HepG2 (cell line): Measurements from ENCODE around the gene ADGRG6. TPM values are rescaled to one million over a fixed set of nuclear protein-coding genes. Genes with fewer than 3 reads are reported as not detected.
A peak's percentile ranks its signal among the peaks of the same experiment; 100 is the strongest.

ENCODE experiments used
- DNMT3B ChIP-seq: conservative IDR thresholded peaks from 2 replicates; pipeline ENCODE4 v1.6.1; 2016; ENCODE audit warnings: missing biosample characterization, control low read depth
- HNF1A ChIP-seq, 2 experiments: sonication (generic) in 1 of 2; formaldehyde crosslinking in 1 of 2; IDR thresholded peaks; 2 replicates each; pipeline versions ENCODE4 v1.4.0 to v1.6.1; 2016 to 2020; ENCODE audit warnings: borderline replicate concordance in 1 of 2, low read depth in 1 of 2, mild to moderate bottlenecking in 1 of 2, missing genetic modification reagents in 1 of 2
- RARA ChIP-seq: IDR thresholded peaks from 2 replicates; pipeline ENCODE4 v1.6.1; 2016; ENCODE audit warnings: missing genetic modification reagents, missing compliant biosample characterization
- RERE ChIP-seq: IDR thresholded peaks from 2 replicates; pipeline ENCODE4 v1.6.1; 2016; ENCODE audit warnings: low read depth, missing genetic modification reagents, missing compliant biosample characterization
- SAP130 ChIP-seq: IDR thresholded peaks from 2 replicates; pipeline ENCODE4 v1.6.1; 2016; ENCODE audit warnings: low read depth
- SNRNP70 ChIP-seq: fragments of 200-400 bp; formaldehyde crosslinking; IDR thresholded peaks from 2 replicates; pipeline ENCODE4 v1.6.1; 2017; ENCODE audit warnings: mild to moderate bottlenecking, low read depth, low read length, moderate library complexity
- STAG1 ChIP-seq: sonication (generic); formaldehyde crosslinking; IDR thresholded peaks from 2 replicates; pipeline ENCODE4 v1.4.0; 2020; ENCODE audit warnings: missing genetic modification reagents
- TEAD3 ChIP-seq: optimal IDR thresholded peaks from 2 replicates; pipeline ENCODE3; 2016; ENCODE audit warnings: borderline replicate concordance
- ZNF441 ChIP-seq: sonication (generic); formaldehyde crosslinking; IDR thresholded peaks from 2 replicates; pipeline ENCODE4 v1.7.0; 2021; ENCODE audit warnings: missing genetic modification reagents, borderline replicate concordance
- ZNF737 ChIP-seq: sonication (generic); formaldehyde crosslinking; IDR thresholded peaks from 2 replicates; pipeline ENCODE4 v1.5.0; 2020; ENCODE audit warnings: missing genetic modification reagents, mild to moderate bottlenecking, borderline replicate concordance
- polyA plus RNA-seq, 8 experiments: library from polyadenylated mRNA; depleted of rRNA in 3 of 8; stranded (reverse) in 7 of 8; unstranded in 1 of 8; fragments of >200 nt; fragmentation: Illumina TruSeq in 4 of 8; extraction: Trizol in 4 of 8; gene quantifications; 2 replicates each; pipeline versions ENCODE4 v1.2.1 to v1.2.3, GENCODE V29; 2011 to 2016; ENCODE audit warnings: low read depth in 4 of 8, missing spikeins in 1 of 8, mixed read lengths in 1 of 8; ENCODE audit not compliant: insufficient read depth in 1 of 8
- total RNA-seq, 5 experiments: library from RNA; depleted of rRNA; stranded (reverse); fragments of >200 nt; fragmentation: Illumina TruSeq; extraction: Trizol; gene quantifications; 2 replicates each; pipeline ENCODE4 v1.2.3, GENCODE V29; 2016; ENCODE audit warnings: low read depth in 1 of 5
- TF ChIP-seq, protein P1 (sequence below): IDR thresholded peaks from 2 replicates; pipeline ENCODE4 v1.6.1; 2016; ENCODE audit warnings: low read depth
- TF ChIP-seq, protein P2 (sequence below): sonication (generic); formaldehyde crosslinking; IDR thresholded peaks from 2 replicates; pipeline ENCODE4 v1.4.0; 2020; ENCODE audit warnings: missing genetic modification reagents

ADGRG6 gene
- total and polyA plus RNA-seq, 2 of the 13 experiments (the other 11 are each of a cell fraction or from before 2014, with no cell fraction given): 129 to 249 TPM

DNA sequence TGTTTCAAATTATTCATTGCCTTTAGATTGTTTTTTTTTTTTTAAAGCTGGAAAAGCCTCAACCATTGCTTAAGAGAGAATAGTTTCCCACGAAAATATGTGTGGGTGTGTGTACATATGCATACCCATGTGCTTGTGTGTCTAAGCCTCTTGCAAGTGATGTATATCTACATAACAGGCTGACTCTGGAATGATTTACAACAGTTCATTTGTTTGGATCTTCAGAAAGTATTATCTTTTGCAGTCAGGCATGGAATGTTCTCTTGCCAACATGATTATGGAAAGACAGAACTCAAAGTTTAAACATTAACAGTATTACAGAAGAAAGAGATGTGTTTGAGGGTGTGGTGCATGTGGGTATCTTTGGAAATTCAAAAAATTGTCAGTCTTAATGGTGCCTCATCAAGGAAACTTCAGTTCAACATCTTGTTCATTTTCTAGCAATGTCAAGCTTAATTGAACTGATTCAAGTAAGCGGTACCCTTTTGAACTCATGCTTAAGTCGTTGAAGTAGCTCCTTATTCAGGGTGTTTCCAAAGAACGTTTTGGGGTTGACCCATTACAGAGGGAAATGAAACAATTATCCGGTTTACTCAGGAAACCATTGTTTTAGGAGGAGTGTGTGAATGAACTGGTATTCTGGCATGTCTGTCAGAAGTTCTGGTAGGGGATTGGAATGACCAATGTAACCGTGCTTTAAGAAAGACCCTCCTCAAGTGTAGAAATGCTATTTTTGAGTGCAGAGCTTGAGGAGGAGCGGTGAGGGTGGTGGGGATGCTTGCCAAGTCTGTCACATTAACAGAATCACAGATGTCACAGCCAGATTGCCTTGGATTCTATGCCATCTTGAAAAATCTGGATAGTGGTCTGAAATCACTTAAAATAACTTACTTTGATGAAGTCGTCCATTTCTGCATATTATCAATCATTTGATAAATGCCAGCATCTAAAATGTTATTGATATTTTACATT lies 60.3 kb downstream of the ADGRG6 start (continued):
- no peak for TF ChIP-seq RERE (CRISPR knock-in tag)
- TF ChIP-seq, protein P1, sequence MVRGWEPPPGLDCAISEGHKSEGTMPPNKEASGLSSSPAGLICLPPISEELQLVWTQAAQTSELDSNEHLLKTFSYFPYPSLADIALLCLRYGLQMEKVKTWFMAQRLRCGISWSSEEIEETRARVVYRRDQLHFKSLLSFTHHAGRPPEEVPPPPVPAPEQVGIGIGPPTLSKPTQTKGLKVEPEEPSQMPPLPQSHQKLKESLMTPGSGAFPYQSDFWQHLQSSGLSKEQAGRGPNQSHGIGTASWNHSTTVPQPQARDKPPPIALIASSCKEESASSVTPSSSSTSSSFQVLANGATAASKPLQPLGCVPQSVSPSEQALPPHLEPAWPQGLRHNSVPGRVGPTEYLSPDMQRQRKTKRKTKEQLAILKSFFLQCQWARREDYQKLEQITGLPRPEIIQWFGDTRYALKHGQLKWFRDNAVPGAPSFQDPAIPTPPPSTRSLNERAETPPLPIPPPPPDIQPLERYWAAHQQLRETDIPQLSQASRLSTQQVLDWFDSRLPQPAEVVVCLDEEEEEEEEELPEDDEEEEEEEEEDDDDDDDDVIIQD: 0 out of 2 replicates have a peak, but pooled peaks have one; percentile 9
- 0 out of 2 replicates have a peak, but pooled peaks have one; percentile 9 for TF ChIP-seq RARA
- peak; percentile 40 for TF ChIP-seq TEAD3
- TF ChIP-seq, protein P2, sequence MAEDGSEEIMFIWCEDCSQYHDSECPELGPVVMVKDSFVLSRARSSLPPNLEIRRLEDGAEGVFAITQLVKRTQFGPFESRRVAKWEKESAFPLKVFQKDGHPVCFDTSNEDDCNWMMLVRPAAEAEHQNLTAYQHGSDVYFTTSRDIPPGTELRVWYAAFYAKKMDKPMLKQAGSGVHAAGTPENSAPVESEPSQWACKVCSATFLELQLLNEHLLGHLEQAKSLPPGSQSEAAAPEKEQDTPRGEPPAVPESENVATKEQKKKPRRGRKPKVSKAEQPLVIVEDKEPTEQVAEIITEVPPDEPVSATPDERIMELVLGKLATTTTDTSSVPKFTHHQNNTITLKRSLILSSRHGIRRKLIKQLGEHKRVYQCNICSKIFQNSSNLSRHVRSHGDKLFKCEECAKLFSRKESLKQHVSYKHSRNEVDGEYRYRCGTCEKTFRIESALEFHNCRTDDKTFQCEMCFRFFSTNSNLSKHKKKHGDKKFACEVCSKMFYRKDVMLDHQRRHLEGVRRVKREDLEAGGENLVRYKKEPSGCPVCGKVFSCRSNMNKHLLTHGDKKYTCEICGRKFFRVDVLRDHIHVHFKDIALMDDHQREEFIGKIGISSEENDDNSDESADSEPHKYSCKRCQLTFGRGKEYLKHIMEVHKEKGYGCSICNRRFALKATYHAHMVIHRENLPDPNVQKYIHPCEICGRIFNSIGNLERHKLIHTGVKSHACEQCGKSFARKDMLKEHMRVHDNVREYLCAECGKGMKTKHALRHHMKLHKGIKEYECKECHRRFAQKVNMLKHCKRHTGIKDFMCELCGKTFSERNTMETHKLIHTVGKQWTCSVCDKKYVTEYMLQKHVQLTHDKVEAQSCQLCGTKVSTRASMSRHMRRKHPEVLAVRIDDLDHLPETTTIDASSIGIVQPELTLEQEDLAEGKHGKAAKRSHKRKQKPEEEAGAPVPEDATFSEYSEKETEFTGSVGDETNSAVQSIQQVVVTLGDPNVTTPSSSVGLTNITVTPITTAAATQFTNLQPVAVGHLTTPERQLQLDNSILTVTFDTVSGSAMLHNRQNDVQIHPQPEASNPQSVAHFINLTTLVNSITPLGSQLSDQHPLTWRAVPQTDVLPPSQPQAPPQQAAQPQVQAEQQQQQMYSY (CRISPR knock-in tag): no peak
- TF ChIP-seq SNRNP70: no peak
- peak; percentile 55; the same call in 1 of the 2 replicates for TF ChIP-seq SAP130 (CRISPR knock-in tag)
- TF ChIP-seq STAG1 (CRISPR knock-in tag): no peak
- no peak for TF ChIP-seq HNF1A (IDR thresholded peaks at IDR 0.05; ENCODE audit: low read depth)
- TF ChIP-seq HNF1A (CRISPR knock-in tag; IDR thresholded peaks at IDR 0.05; ENCODE audit: borderline replicate concordance): peak; percentile 56; the same call in 1 of the 2 replicates
- no peak for TF ChIP-seq ZNF737 (CRISPR knock-in tag)
- peak; percentile 61; the same call in 1 of the 2 replicates for TF ChIP-seq DNMT3B (CRISPR knock-in tag)
- TF ChIP-seq ZNF441 (CRISPR knock-in tag): no peak
